COR-L47 (cell line): ENCODE measurements around the gene DTNBP1.

ENCODE experiments used
- DNase-seq: peaks from one replicate; lab custom pipeline; 2025; lab: John Stamatoyannopoulos, UW

The DTNBP1 gene, protein sequence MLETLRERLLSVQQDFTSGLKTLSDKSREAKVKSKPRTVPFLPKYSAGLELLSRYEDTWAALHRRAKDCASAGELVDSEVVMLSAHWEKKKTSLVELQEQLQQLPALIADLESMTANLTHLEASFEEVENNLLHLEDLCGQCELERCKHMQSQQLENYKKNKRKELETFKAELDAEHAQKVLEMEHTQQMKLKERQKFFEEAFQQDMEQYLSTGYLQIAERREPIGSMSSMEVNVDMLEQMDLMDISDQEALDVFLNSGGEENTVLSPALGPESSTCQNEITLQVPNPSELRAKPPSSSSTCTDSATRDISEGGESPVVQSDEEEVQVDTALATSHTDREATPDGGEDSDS

GRCh38 chr6:15662326-15663129 lies at the start of gene DTNBP1:
TSS of gene DTNBP1 (minus strand) at chr6:15663028. CDS start at chr6:15662869, 159 bp downstream.
- DNase-seq, result peak; percentile 80

- DNase-seq, result no peak
These were observed 46.9 kb upstream of the DTNBP1 start for GRCh38 chr6:15709651-15710269.

GRCh38 chr6:15708231-15708630 lies 45.4 kb upstream of the DTNBP1 start:
- no peak for DNase-seq

- no peak for DNase-seq
These were observed 43.2 kb upstream of the DTNBP1 start for GRCh38 chr6:15705981-15706380.

- DNase-seq, result no peak
These were observed 35.6 kb upstream of the DTNBP1 start for GRCh38 chr6:15698471-15698870.

DNA sequence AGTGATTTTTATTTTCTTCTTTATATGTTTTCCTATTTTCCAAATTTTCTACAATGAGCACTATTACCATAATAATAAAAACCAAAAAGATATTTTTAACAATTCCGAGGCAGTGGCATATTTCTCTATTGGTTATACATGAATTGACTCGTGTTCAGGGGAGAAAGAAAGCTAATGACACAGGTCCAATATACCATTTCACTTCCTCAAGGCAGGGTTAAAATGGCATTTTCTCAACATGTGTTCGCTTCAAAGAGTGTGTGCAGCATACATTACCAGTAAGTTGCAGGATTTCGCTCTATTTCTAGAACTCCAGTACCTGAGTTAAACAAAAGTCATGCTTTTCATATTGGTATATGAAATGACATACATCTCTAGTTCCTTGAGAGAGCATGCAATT lies 35.1 kb upstream of the DTNBP1 start:
- DNase-seq, result no peak

DNA sequence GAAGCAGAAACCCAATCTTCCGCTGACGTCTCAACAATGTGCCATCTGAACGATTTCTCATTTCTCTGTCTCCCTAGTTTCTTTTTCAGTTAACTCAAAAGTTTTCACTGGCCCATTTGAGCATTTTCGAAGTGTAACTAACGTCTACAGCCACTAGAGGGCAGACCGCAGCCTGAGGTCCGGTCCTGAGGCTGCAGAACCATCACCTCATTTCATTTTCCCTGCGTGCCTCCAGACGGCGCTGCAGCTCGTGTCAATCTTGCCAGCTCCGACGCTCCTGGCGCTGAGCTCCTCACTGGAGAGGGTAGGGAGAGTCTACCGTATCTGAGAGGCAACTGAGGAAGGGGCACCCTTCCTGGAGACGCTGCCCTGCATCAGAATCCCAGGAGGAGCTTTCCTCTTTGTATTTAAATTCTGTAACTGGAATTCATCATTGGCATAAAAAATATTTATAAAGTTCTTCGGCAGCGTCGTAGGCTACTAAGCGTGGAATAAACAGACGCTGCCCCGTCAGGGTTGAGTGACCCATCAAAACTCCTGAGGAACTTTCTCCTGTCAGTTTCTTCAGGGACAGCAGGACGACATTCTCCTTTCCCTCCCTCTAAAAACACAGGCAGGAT lies 28.5 kb upstream of the DTNBP1 start:
- DNase-seq, result peak; percentile 85

- DNase-seq, result peak; percentile 10
These were observed 27.7 kb upstream of the DTNBP1 start for GRCh38 chr6:15690510-15690909.

GRCh38 chr6:15689586-15690482 lies 27.0 kb upstream of the DTNBP1 start:
- no peak for DNase-seq

DNA sequence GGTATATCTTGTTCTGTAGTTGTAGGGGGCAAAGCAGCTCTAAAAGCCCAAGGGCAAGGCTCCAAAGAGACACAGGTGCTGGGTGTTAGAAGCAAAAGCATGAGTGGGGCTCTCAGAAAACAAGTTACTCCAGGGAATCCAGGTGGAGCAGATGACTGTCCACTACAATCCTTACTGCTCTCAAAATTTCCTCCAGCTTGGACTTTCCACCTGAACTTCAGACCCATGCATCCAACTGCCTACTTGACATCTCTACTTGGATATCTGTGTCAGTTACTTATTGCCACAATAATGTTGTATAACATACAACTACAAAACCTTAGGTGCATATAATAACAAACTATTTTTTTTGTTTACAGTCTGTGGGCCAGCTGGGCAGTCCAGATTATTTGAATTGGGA lies 22.8 kb upstream of the DTNBP1 start:
- no peak for DNase-seq

DNA sequence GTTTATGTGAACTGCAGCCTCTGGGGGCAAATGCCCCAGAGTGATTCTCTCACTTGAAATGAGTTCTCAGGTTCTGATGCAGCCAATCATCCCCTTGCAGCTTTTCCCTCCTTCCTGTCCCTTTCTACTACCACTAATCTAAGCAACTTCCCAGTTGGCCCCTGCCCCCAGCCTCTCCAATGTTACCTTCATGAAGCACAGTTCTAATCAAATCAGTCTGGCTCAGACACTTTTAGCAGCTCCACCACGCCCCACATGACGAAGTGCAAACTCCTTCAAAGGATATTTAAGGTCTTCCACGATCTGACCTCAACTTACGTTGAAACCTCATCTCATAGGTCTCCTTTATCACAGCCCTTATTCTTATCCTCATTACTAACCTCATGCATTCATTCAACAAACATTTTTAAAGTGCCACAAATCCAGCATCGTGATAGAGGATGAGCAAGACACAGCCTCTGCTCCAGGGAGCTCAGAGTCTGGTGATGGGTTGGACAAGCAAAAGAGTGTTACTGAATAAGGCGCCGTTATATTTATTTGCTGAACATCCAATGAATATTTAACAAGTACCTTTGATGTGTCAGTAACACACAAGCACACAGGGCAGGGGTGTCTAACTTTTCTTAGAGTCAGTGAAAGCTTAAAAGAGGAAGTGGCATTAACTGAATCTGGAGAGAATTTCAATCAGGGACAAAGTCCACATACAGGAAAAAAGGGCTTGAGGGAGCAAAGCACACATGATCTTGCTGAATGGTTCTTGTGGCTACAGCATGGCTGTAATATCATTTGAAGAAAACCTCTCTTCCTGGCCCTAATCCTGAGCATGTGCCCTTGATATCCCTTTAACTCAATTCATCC lies 20.4 kb upstream of the DTNBP1 start:
- no peak for DNase-seq

GRCh38 chr6:15681946-15682345 lies 19.1 kb upstream of the DTNBP1 start:
- DNase-seq, result no peak

- DNase-seq, result no peak
These were observed 15.7 kb upstream of the DTNBP1 start for GRCh38 chr6:15678514-15678913.

DNA sequence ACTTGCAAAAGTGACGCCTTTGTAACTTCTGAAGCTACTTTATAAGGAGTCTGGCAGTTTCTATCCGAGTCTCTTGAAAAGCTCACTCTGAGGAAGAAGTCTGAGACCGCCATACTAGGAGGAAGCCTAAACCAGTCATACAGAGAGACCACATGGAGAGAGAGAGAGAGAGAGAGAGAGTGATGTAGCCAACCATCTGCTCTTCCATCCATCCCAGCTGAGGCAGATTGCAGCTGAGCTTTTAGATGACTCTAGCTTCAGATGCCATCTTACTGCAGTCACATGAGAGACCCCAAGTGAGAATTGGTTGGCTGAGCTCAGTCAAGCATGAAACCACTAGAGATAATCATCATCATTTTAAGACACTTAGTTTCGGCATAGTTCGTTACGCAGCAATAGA lies 15.0 kb upstream of the DTNBP1 start:
- DNase-seq, result no peak

GRCh38 chr6:15675536-15676220 lies 12.8 kb upstream of the DTNBP1 start:
- no peak for DNase-seq

- no peak for DNase-seq
These were observed 12.0 kb upstream of the DTNBP1 start for GRCh38 chr6:15674690-15675386.

DNA sequence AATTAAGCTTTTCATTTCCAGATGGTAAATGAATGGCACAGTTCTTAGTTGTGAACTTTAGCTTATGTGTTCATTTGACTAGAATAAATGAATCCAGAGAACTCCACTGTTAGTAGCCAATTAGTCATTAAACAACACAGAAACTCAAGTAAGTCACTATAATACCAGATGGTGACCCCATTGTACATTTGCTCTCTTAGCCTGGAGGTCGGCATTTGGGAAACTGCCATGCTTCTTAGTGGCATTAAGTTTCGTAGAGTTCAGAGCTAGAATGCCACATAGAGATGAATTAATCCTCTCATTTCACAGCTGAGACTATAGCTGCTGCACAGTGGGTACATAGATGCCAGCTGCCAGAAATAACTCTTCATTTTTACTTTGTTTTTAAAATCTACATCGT lies 10.8 kb upstream of the DTNBP1 start:
- no peak for DNase-seq

DNA sequence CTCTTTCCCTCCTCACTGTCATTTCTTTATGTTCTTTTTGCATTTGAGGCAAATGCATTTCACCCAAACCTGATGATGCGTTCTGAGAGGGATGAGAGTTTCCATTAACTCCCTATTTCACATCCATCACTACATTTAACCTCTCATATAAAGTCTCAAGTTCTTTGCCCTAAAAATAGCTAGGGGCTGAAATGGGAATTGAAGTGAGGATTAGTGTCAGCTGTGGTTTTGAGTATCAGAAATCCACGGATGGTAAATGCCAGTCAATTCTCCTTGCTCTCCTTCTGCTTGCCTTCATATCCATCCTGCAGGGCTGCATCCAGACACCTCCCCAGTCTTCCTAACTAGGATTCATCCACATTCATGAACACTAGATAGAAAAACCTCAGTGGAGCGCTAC lies 10.0 kb upstream of the DTNBP1 start:
- DNase-seq, result no peak

GRCh38 chr6:15672291-15672690 lies 9.5 kb upstream of the DTNBP1 start:
- no peak for DNase-seq
